Keratinocyte (primary cell): Measurements from ENCODE around the gene TMEM184A.

Experiments
- EZH2 ChIP-seq: IDR thresholded peaks from one replicate; pipeline ENCODE4 v1.6.1; 2012; ENCODE audit warnings: inconsistent platforms, mild to moderate bottlenecking, low read length, moderate library complexity
- TF ChIP-seq, protein P1 (sequence below), 3 experiments: IDR thresholded peaks in 1 of 3; conservative IDR thresholded peaks in 1 of 3; optimal IDR thresholded peaks in 1 of 3; 2 replicates in 2 of 3; 3 replicates in 1 of 3; pipeline versions ENCODE3 to v1.5.1; 2011; ENCODE audit warnings: low read length in 3 of 3, mild to moderate bottlenecking in 3 of 3, moderate library complexity in 2 of 3, control low read depth in 1 of 3, inconsistent platforms in 1 of 3; ENCODE audit not compliant: insufficient read depth in 2 of 3; ENCODE audit errors: extremely low read depth in 1 of 3

DNA sequence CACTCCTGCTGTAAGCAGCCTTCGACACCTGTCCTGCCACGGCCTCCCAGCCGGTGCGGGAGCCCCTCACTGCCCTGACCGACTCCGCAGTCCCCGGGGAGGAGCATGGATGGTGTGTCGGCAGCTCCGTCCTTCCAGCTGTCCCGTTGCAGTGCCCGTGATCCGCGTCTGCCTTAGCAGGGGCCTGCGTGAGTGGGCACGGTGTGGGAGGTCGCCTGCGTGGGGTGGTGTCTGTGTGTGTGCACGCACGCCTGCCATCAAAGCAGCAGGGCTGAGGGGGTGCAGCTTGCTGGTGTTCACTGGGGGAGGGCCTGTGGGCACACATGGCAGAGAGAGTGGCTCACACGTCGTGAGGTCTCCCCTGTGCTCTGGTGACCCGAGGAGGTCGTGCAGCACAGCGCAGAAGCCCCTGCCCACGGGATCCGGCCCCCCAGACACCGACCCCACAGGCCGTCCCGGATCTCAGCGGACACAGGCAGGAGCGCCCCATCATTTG is 15.2 kb downstream of the TMEM184A start:
- TF ChIP-seq EZH2 = no peak
- TF ChIP-seq, protein P1, sequence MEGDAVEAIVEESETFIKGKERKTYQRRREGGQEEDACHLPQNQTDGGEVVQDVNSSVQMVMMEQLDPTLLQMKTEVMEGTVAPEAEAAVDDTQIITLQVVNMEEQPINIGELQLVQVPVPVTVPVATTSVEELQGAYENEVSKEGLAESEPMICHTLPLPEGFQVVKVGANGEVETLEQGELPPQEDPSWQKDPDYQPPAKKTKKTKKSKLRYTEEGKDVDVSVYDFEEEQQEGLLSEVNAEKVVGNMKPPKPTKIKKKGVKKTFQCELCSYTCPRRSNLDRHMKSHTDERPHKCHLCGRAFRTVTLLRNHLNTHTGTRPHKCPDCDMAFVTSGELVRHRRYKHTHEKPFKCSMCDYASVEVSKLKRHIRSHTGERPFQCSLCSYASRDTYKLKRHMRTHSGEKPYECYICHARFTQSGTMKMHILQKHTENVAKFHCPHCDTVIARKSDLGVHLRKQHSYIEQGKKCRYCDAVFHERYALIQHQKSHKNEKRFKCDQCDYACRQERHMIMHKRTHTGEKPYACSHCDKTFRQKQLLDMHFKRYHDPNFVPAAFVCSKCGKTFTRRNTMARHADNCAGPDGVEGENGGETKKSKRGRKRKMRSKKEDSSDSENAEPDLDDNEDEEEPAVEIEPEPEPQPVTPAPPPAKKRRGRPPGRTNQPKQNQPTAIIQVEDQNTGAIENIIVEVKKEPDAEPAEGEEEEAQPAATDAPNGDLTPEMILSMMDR (optimal IDR thresholded peaks at IDR 0.05 in 1 of 3, IDR thresholded peaks at IDR 0.05 in 1 of 3, conservative IDR thresholded peaks at IDR 0.05 in 1 of 3; ENCODE audit: extremely low read depth in 1 of 3, insufficient read depth in 2 of 3, low read length in 3 of 3) = no peak
